HCT116 (cell line): ENCODE measurements around the gene ACACA. TPM values are rescaled to one million over a fixed set of nuclear protein-coding genes. Genes with fewer than 3 reads are reported as not detected.

ENCODE experiments used
- ATAC-seq: fragments of 200-7000 bp; cut with Tn5 transposase; 2 replicates; pipeline ENCODE4 v1.9.1; 2020; ENCODE audit warnings: mild to moderate bottlenecking, moderate library complexity
- BruUV-seq: library from RNA; stranded (reverse); fragments of 400-500 nt; replicated peaks from 2 replicates; lab custom pipeline; 2021; lab: Mats Ljungman, UMichigan
- CTCF ChIA-PET: fragments of 300-600 bp; sonication (Branson Sonifier 250); formaldehyde crosslinking; loops from one replicate; lab custom pipeline; 2021; ENCODE audit warnings: antibody characterized with exemption; lab: Charles Lee
- POLR2A ChIA-PET: fragments of 300-600, 350-600 bp; sonication (Branson Sonifier 250); formaldehyde crosslinking; loops from one replicate; lab custom pipeline; 2021; ENCODE audit warnings: antibody characterized with exemption; lab: Charles Lee
- RAD21 ChIA-PET, 2 experiments: fragments of 300-600 bp; sonication (Branson Sonifier 250); formaldehyde crosslinking; loops; one replicate each; lab custom pipeline; 2023; ENCODE audit warnings: low total read pairs in 2 of 2; ENCODE audit not compliant: uncharacterized antibody in 2 of 2, unreplicated experiment in 2 of 2, low non-redundant PET in 1 of 2; lab: Charles Lee
- DNase-seq: peaks from one replicate; pipeline ENCODE4 v3.0.0-alpha.2; 2010; ENCODE audit warnings: low read depth, low spot score
- H2AFZ ChIP-seq: fragments of 200-600 bp; shearing (Covaris generic), sonication (generic); 2 replicates; pipeline ENCODE4 v1.6.1; 2017; ENCODE audit warnings: low read depth, mixed run types, mixed read lengths, antibody characterized with exemption, low read length; ENCODE audit not compliant: poor library complexity, severe bottlenecking
- H3K27ac ChIP-seq: 2 replicates; pipeline ENCODE4 v1.5.1; 2012; ENCODE audit warnings: low read depth, low read length
- H3K27me3 ChIP-seq: fragments of 200-600 bp; sonication (generic); 2 replicates; pipeline ENCODE4 v1.6.1; 2016; ENCODE audit warnings: mixed run types, low read length, mixed read lengths; ENCODE audit not compliant: insufficient read depth
- H3K36me3 ChIP-seq, 2 experiments: fragments of 200-500 bp in 1 of 2; fragments of 200-600 bp in 1 of 2; sonication (Bioruptor generic) in 1 of 2; sonication (generic) in 1 of 2; 2 replicates each; pipeline versions ENCODE4 v1.5.1 to v1.6.1; 2014 to 2016; ENCODE audit warnings: low read length in 2 of 2, inconsistent platforms in 1 of 2, mixed read lengths in 1 of 2, mixed run types in 1 of 2; ENCODE audit not compliant: insufficient read depth in 2 of 2, control insufficient read depth in 1 of 2
- H3K4me1 ChIP-seq, 2 experiments: fragments of 200-600 bp in 1 of 2; sonication (generic) in 1 of 2; 2 replicates each; pipeline versions ENCODE4 v1.5.1 to v1.6.1; 2012 to 2017; ENCODE audit warnings: low read length in 2 of 2, inconsistent platforms in 1 of 2, mild to moderate bottlenecking in 1 of 2, mixed read lengths in 1 of 2, mixed run types in 1 of 2, moderate library complexity in 1 of 2; ENCODE audit not compliant: insufficient read depth in 2 of 2, control insufficient read depth in 1 of 2
- H3K4me2 ChIP-seq: fragments of 200-600 bp; sonication (generic); 2 replicates; pipeline ENCODE4 v1.6.1; 2017; ENCODE audit warnings: mixed run types, low read length, mixed read lengths
- H3K4me3 ChIP-seq, 2 experiments: fragments of 200-600 bp in 1 of 2; sonication (generic) in 1 of 2; replicated peaks in 1 of 2; 2 replicates each; pipeline ENCODE4 v1.5.1; 2011 to 2016; ENCODE audit warnings: low read length in 2 of 2, control low read depth in 1 of 2, low read depth in 1 of 2, mild to moderate bottlenecking in 1 of 2, mixed read lengths in 1 of 2, mixed run types in 1 of 2
- H3K79me2 ChIP-seq: fragments of 200-600 bp; sonication (generic); 2 replicates; pipeline ENCODE4 v1.6.1; 2017; ENCODE audit warnings: mild to moderate bottlenecking, mixed run types, low read length, moderate library complexity, mixed read lengths; ENCODE audit not compliant: insufficient read depth
- H3K9ac ChIP-seq: fragments of 200-600 bp; sonication (generic); 2 replicates; pipeline ENCODE4 v1.6.1; 2016; ENCODE audit warnings: low read length, mixed read lengths
- H3K9me2 ChIP-seq: fragments of 200-600 bp; sonication (generic), shearing (Covaris generic); 2 replicates; pipeline ENCODE4 v1.6.1; 2017; ENCODE audit warnings: mixed run types, mild to moderate bottlenecking, moderate library complexity; ENCODE audit not compliant: insufficient read depth
- H3K9me3 ChIP-seq, 2 experiments: fragments of 200-500 bp in 1 of 2; fragments of 200-600 bp in 1 of 2; sonication (Bioruptor generic) in 1 of 2; sonication (generic) in 1 of 2; 2 replicates each; pipeline ENCODE4 v1.6.1; 2014 to 2017; ENCODE audit warnings: low read length in 2 of 2, mixed read lengths in 2 of 2, inconsistent platforms in 1 of 2, low read depth in 1 of 2, mild to moderate bottlenecking in 1 of 2, mixed run types in 1 of 2, moderate library complexity in 1 of 2; ENCODE audit not compliant: control insufficient read depth in 1 of 2, insufficient read depth in 1 of 2
- H4K20me1 ChIP-seq: fragments of 200-600 bp; sonication (generic), shearing (Covaris generic); 2 replicates; pipeline ENCODE4 v1.6.1; 2017; ENCODE audit warnings: mixed run types, mild to moderate bottlenecking, moderate library complexity; ENCODE audit not compliant: insufficient read depth
- CBX3 ChIP-seq: IDR thresholded peaks from 2 replicates; pipeline ENCODE4 v1.6.1; 2012; ENCODE audit warnings: low read depth
- CEBPB ChIP-seq: IDR thresholded peaks from 2 replicates; pipeline ENCODE4 v1.6.1; 2012; ENCODE audit warnings: low read depth
- EGR1 ChIP-seq: IDR thresholded peaks from 2 replicates; pipeline ENCODE4 v1.6.1; 2012; ENCODE audit warnings: low read depth
- EZH2 ChIP-seq: fragments of 200-600 bp; sonication (generic); IDR thresholded peaks from 2 replicates; pipeline ENCODE4 v1.6.1; 2017; ENCODE audit warnings: antibody characterized with exemption, mixed run types
- EZH2phosphoT487 ChIP-seq: fragments of 200-600 bp; IDR thresholded peaks from 2 replicates; pipeline ENCODE4 v1.6.1; 2018; ENCODE audit warnings: antibody characterized with exemption, borderline replicate concordance
- FOSL1 ChIP-seq: IDR thresholded peaks from 2 replicates; pipeline ENCODE4 v1.6.1; 2012; ENCODE audit warnings: low read depth
- JUND ChIP-seq: IDR thresholded peaks from 2 replicates; pipeline ENCODE4 v1.6.1; 2012
- MAX ChIP-seq: IDR thresholded peaks from 2 replicates; pipeline ENCODE4 v1.6.1; 2012
- POLR2A ChIP-seq: IDR thresholded peaks from 2 replicates; pipeline ENCODE4 v1.7.0; 2011; ENCODE audit warnings: borderline replicate concordance; ENCODE audit not compliant: insufficient read depth, insufficient read length; ENCODE audit errors: extremely low read depth
- POLR2AphosphoS5 ChIP-seq: IDR thresholded peaks from 2 replicates; pipeline ENCODE4 v1.6.1; 2011; ENCODE audit warnings: mild to moderate bottlenecking, low read depth, low read length, moderate library complexity
- RAD21 ChIP-seq: IDR thresholded peaks from 2 replicates; pipeline ENCODE4 v1.6.1; 2012; ENCODE audit warnings: low read depth, mild to moderate bottlenecking
- SIN3A ChIP-seq: IDR thresholded peaks from 2 replicates; pipeline ENCODE4 v1.6.1; 2012; ENCODE audit warnings: low read depth
- SP1 ChIP-seq: IDR thresholded peaks from 2 replicates; pipeline ENCODE4 v1.6.1; 2012; ENCODE audit warnings: low read depth
- SRF ChIP-seq: IDR thresholded peaks from 2 replicates; pipeline ENCODE4 v1.6.1; 2012; ENCODE audit warnings: low read depth
- TCF7L2 ChIP-seq: IDR thresholded peaks from 2 replicates; pipeline ENCODE4 v1.7.0; 2011; ENCODE audit warnings: borderline replicate concordance, inconsistent platforms; ENCODE audit not compliant: insufficient read depth, insufficient read length; ENCODE audit errors: extremely low read depth
- YY1 ChIP-seq: IDR thresholded peaks from 2 replicates; pipeline ENCODE4 v1.6.1; 2011; ENCODE audit warnings: low read length, low read depth, moderate library complexity, mild to moderate bottlenecking; ENCODE audit not compliant: insufficient replicate concordance; ENCODE audit errors: extremely low read depth
- ZBTB33 ChIP-seq: IDR thresholded peaks from 2 replicates; pipeline ENCODE4 v1.6.1; 2011; ENCODE audit warnings: mild to moderate bottlenecking, low read length, moderate library complexity; ENCODE audit not compliant: insufficient replicate concordance; ENCODE audit errors: extremely low read depth
- ZFX ChIP-seq: fragments of 450-650 bp; IDR thresholded peaks from 2 replicates; pipeline ENCODE4 v1.6.1; 2017
- intact Hi-C: fragments of 100-400 bp; cut with micrococcal nuclease; formaldehyde crosslinking; loops from 2 replicates; pipeline ENCODE4 v1.10.0; 2022
- total RNA-seq: library from RNA; stranded (reverse); gene quantifications from one replicate; pipeline ENCODE4 v1.2.1, GENCODE V29; 2021; ENCODE audit not compliant: unreplicated experiment

Gene ACACA
- total RNA-seq, 1 experiment from 2014 or later = 161 TPM

GRCh38 chr17:37082985-37083384 is 323.7 kb downstream of the ACACA start:
- Histone ChIP-seq H4K20me1 (no peaks in the 10 kb centered on the region), H3K9me3 (no peaks in the 10 kb centered on the region; a peak in 1 of 4 replicates), H3K36me3 (peaks cover 13 to 21% of the 10 kb centered on the region in 2 experiments; a peak in 3 of 4 replicates), H3K4me2 (no peak overlapping the region), H3K79me2 (no peaks in the 10 kb centered on the region), H3K9me2 (no peaks in the 10 kb centered on the region), H3K9ac (no peak overlapping the region), H3K4me3 (no peak overlapping the region), H2AFZ (no peak overlapping the region), H3K27ac (no peak overlapping the region), H3K27me3 (no peaks in the 10 kb centered on the region), H3K4me1 (no peaks in the 10 kb centered on the region)
- ChIA-PET POLR2A (no interaction called here), RAD21 (no interaction called here), CTCF (no interaction called here)
- ATAC-seq = 0 out of 2 replicates have a peak, but pooled peaks have one; percentile 24
- no peak for TF ChIP-seq FOSL1
- TF ChIP-seq CBX3 = no peak
- no peak for TF ChIP-seq TCF7L2
- TF ChIP-seq EZH2 = no peak
- no peak for TF ChIP-seq ZFX
- no peak for TF ChIP-seq MAX
- TF ChIP-seq EZH2phosphoT487 = no peak
- TF ChIP-seq EGR1 = no peak
- TF ChIP-seq SRF = no peak
- TF ChIP-seq POLR2A = no peak
- intact Hi-C loops = no loop called here
- DNase-seq = no peak
- no TSS peak for BruUV-seq

GRCh38 chr17:37082311-37082860 is 324.2 kb downstream of the ACACA start:
- Histone ChIP-seq H3K4me3 (no peak overlapping the region), H3K9me2 (no peaks in the 10 kb centered on the region), H3K79me2 (no peaks in the 10 kb centered on the region), H3K27me3 (no peaks in the 10 kb centered on the region), H3K9me3 (no peaks in the 10 kb centered on the region; a peak in 1 of 4 replicates), H2AFZ (no peak overlapping the region), H3K36me3 (peaks cover 9 to 19% of the 10 kb centered on the region in 2 experiments; a peak in 3 of 4 replicates), H3K9ac (no peak overlapping the region), H3K27ac (no peak overlapping the region), H4K20me1 (no peaks in the 10 kb centered on the region), H3K4me1 (no peaks in the 10 kb centered on the region), H3K4me2 (no peak overlapping the region)
- CTCF ChIA-PET = interaction anchor here (0.5 kb wide), 1 partner anchor 456 kb away, joined by 3 read pairs; no protein-coding TSS in a partner anchor
- ATAC-seq = peak; percentile 34; the same call in 1 of the 2 replicates
- no peak for DNase-seq
- POLR2A ChIA-PET = no interaction called here
- RAD21 ChIA-PET = no interaction called here
- intact Hi-C loops = no loop called here
- TF ChIP-seq CEBPB = no peak
- TF ChIP-seq ZBTB33 = no peak
- no peak for TF ChIP-seq SP1
- TF ChIP-seq EZH2 = no peak
- no peak for TF ChIP-seq POLR2A
- TF ChIP-seq JUND = no peak
- TF ChIP-seq SRF = no peak
- TF ChIP-seq SIN3A = no peak
- no peak for TF ChIP-seq POLR2AphosphoS5
- TF ChIP-seq EGR1 = no peak
- TF ChIP-seq YY1 = no peak
- no peak for TF ChIP-seq TCF7L2
- TF ChIP-seq RAD21 = no peak
- no TSS peak for BruUV-seq
